Islet of Langerhans (tissue), 1 donor: ENCODE results near the gene EYS.
"Not testable (repeated sequence)": the region's sequence is repeated elsewhere in the genome, so short reads cannot be mapped to it uniquely, and the experiment has no call there.

Source experiments
- FAIRE-seq: peaks from one replicate; lab custom pipeline; 2011; peaks lifted over from hg19 to GRCh38; lab: Jason Lieb, UNC

Gene EYS

GRCh38 chr6:64299176-64299575, 1407.8 kb downstream of the EYS start:
- FAIRE-seq, result no peak

DNA sequence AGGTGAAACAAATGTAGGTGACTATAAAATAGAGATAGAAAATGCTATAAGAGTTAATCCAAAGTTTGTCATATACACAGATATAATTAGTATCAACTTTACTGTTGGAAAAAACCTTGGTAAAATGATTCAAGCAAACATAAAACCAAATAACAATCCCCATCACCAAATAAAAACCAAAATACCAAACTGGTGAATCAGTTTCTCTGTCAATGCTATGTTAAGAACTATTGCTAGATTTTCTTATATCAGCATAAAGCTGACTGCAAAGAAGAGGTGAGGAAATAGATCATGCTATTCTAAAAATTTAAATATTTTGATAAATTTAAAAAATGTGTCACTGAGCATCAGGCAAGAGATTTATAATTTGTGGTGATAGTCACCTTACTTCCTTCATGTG, 1413.0 kb downstream of the EYS start:
- no peak for FAIRE-seq

GRCh38 chr6:64293298-64293697, 1413.7 kb downstream of the EYS start:
- FAIRE-seq, result no peak

- FAIRE-seq, result no peak
These were observed 1416.2 kb downstream of the EYS start for GRCh38 chr6:64290867-64291266.

DNA sequence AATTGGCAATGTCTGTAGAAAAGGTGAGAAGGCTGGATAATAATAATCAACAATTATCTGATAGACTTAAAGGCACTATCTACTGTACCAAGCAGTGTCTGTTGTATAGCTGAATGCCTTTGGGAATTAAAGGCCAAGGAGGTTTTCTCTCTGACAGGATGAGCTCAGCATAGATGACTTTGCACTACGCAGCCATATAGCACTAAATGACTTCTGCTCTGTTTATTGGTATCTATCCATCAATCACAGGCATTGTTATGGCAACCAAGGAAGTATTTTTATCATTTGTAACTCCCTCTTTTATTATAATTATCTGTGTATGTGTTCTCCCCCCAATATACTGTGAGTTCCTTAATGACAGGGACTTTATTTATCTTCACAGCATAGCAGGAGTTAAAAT, 1417.1 kb downstream of the EYS start:
- FAIRE-seq, result no peak

DNA sequence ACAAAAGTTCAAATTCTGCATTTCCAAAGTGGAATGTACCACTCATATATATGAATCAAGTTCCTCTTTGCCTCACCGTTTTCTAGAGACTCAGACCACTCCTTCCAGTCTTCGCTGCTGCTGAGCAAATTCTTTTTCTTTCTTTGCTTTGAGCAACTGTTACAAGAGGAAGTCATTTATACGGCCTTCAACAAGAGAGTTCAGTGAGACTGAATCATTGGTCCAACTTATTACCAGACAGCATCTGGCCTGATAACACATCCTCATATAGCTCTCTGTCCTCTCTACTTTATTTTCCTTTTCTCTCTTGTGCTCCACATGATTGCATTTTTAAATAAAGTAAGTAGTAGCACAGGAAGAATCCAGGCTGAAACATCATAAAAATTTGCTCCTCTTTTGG, 1418.7 kb downstream of the EYS start:
- FAIRE-seq, result no peak

DNA sequence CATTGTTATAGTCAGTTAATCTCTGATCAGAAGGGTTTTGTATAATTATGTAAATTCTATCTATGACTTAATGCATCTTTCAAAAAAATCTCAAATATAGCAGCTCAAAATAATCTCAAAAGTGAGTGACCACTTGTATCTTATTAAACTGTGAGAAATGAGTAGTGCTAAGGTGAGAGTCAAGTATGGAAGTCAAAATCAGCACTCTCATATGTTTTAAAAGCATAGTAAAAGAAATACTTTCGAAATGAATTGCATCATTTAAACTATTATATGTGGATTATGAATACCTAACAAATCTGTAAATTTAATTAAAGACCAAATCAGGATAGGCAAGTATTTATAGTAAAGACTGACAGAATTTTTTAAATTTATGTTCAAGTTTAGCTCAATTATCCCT, 1425.9 kb downstream of the EYS start:
- FAIRE-seq, result no peak

- peak; percentile 13 for FAIRE-seq
These were observed 1426.5 kb downstream of the EYS start for GRCh38 chr6:64280569-64280968.

GRCh38 chr6:64270083-64270482, 1436.9 kb downstream of the EYS start:
- no peak for FAIRE-seq

- FAIRE-seq, result no peak
These were observed 1440.6 kb downstream of the EYS start for GRCh38 chr6:64266351-64266821.

DNA sequence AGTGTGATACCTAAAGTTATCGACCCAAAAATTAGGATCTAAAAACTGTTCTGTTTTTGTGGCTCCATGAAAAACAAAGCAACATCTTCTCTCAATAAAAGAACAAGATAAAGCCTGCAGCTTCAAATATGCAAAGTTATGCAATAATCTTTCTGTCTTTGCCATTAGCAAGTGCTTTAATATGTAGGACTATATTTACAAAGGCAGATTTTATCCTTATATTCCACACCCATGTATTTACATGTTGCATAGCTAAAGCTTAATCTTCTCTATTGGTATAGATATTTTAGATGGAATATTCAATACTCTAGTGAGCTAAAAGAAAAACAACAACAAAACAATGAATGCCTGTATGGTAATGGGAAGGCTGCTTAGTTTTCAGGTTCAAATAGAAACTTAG, 1443.2 kb downstream of the EYS start:
- no peak for FAIRE-seq

DNA sequence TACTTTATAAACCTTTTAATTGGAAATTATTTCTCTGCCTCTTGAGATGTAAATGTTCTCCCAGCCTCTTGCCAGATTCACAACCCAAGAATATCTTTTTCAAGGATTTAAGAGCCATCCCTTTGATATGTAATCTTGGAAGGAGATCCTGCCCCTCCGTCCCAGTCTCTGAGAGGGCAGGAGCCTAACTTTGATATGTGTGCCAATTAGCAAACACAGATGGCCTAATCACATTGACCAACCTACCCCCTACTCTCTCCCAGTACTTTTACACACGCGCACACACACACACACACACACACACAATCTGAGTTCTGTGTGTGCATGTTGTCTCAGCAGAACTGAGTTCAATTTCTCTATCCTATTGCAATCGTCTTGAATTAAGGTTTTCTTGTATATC, 1447.7 kb downstream of the EYS start:
- FAIRE-seq, result no peak

GRCh38 chr6:64258752-64259151, 1448.3 kb downstream of the EYS start:
- no peak for FAIRE-seq

DNA sequence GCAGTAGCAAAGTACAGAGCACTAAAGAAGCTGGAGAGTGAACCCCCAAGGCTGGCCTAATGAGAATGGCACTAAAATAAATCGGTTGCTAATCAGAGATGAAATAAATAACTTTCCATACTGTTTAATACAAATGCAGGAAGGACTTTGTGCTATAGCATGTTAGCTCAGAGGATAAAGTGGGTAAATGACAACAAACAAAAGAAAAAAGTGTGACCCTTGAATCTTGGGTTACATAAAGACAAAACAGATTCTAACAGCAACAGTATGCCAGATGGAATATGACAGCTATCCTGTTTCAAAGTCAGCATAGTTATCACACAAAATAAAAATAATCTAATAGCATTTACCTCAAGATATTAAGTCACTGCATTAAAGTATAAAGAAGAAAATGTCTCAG, 1448.7 kb downstream of the EYS start:
- no peak for FAIRE-seq

DNA sequence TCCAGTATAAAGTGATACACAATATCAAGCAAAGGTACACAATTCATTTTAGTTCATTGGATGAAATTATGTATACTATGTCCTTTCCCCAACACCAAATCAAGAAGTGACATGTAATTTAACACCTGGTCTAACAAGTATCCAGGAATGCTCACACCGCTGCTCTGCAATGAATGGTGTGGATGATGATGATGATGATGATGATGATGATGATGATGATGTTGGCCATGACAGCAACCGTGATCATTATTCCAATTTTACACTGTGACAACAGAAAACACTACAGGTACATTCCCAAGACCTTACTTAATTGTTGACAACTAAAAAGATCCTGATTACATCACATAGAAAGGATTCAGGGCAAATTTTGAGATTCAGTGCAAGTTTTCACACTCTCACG, 1449.4 kb downstream of the EYS start:
- FAIRE-seq, result no peak

DNA sequence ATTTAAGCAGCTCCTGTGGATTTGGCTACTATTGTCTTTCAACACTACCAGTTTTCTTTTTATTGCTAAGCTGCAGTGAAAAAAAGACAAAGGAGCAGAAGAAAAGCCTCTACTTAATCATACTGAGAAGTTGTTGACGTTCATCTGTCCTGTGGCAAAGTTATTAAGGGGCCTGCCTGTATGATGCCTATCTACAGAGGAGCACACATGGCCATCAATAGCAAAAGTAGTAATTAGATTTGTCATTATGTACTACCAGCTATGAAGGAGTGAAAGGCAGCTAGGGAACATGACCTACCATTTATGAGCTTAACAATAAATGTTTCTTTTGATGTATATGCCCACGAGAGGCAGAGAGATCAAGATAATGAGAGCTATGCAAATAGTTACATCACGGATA, 1450.5 kb downstream of the EYS start:
- FAIRE-seq, result no peak

DNA sequence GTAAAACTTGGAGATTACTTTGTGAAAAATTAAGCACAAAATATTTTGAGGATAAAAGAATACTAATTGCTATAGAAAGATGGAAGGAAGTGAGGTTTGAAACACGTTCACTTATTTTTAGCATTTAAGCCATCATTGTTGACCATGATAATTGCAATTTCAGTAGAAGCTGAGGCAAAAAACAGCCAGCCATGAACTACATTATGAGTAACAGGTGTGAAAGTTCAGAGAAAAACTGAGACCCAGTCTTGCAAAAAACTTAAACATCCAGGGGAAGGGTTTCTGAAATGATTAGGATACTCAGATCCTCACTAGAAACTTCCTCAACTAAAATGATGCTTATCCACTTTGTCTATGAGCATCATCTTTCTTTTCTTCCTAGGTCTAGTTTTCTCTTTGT, 1452.0 kb downstream of the EYS start:
- no peak for FAIRE-seq

DNA sequence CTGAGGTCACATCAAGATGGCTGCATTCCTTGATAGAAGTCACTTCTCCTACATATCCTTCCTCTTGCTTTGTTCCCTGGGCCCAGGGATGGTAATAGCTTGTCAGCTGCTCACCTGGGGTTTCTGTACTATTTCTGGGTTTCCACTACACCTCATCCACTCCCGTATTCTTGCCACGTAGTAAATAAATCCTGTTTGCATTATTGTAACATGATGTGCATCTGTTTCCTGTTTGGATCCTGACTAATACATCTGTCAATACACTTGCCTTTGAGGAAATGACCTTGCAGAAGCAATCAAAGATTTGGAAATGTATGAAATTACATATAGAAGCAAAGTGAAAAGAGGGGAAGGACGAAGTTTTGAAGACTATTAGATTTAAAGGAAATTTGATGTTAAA, 1452.5 kb downstream of the EYS start:
- no peak for FAIRE-seq

DNA sequence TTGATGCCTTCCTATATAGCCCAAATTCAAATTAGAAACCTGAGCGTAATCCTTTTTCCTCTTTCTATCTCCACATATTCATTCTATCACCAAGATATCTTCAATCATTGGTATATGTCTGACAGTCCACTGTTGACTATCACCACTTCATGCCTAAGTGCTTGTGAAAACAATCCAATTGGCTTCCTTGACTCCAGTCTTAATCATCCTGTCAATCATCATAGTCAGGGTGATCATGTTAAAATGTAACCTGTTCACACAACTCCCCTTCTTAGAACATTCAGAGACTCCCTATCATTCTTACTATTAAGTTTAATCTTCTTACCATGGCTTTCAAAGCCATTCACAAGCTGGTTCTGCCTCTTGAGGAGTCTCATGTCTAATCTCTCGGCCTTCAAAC, 1454.8 kb downstream of the EYS start:
- no peak for FAIRE-seq

GRCh38 chr6:64250126-64250525, 1456.9 kb downstream of the EYS start:
- no peak for FAIRE-seq

- FAIRE-seq, result no peak
These were observed 1457.9 kb downstream of the EYS start for GRCh38 chr6:64249115-64249514.

- FAIRE-seq, result no peak
These were observed 1463.4 kb downstream of the EYS start for GRCh38 chr6:64243618-64244017.

DNA sequence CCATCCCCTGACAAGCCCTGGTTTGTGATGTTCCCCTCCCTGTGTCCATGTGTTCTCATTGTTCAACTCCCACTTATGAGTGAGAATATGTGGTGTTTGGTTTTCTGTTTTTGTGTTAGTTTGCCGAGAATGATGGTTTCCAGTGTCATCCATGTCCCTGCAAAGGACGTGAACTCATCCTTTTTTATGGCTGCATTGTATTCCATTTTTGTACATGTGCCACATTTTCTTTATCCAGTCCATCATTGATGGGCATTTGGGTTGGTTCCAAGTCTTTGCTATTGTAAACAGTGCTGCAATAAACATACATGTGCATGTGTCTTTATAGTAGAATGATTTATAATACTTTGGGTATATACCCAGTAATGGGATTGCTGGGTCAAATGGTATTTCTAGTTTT, 1468.1 kb downstream of the EYS start:
- not testable (repeated sequence) for FAIRE-seq

GRCh38 chr6:64238071-64238470, 1469.0 kb downstream of the EYS start:
- no peak for FAIRE-seq

GRCh38 chr6:64233746-64234145, 1473.3 kb downstream of the EYS start:
- no peak for FAIRE-seq
